HK-2 (cell line): Measurements from ENCODE around the gene UGDH.
A peak's percentile ranks its signal among the peaks of the same experiment; 100 is the strongest.
"Not testable (repeated sequence)": the region's sequence is repeated elsewhere in the genome, so short reads cannot be mapped to it uniquely, and the experiment has no call there.

Source experiments
- DNase-seq: peaks from one replicate; pipeline ENCODE4 v3.0.0-alpha.2; 2018; ENCODE audit not compliant: unreplicated experiment

UGDH gene

GRCh38 chr4:39495446-39496213 is 31.6 kb downstream of the UGDH start:
- no peak for DNase-seq

GRCh38 chr4:39494354-39494753 is 32.9 kb downstream of the UGDH start:
- no peak for DNase-seq

GRCh38 chr4:39490322-39490721 is 36.9 kb downstream of the UGDH start:
- DNase-seq, result no peak

GRCh38 chr4:39486221-39486804 is 40.9 kb downstream of the UGDH start:
- no peak for DNase-seq

GRCh38 chr4:39484582-39485272 is 42.5 kb downstream of the UGDH start:
- no peak for DNase-seq

- DNase-seq, result no peak
Observed at GRCh38 chr4:39480902-39481695, 46.1 kb downstream of the UGDH start.

GRCh38 chr4:39480251-39480650 is 47.0 kb downstream of the UGDH start:
- DNase-seq, result no peak

- no peak for DNase-seq
Observed at GRCh38 chr4:39476187-39476895, 50.9 kb downstream of the UGDH start.

GRCh38 chr4:39472396-39472795 is 54.8 kb downstream of the UGDH start:
- DNase-seq, result no peak

- DNase-seq, result no peak
Observed at GRCh38 chr4:39470402-39470801, 56.8 kb downstream of the UGDH start.

GRCh38 chr4:39469429-39470077 is 57.7 kb downstream of the UGDH start:
- DNase-seq, result peak; percentile 55

GRCh38 chr4:39467464-39467863 is 59.8 kb downstream of the UGDH start:
- DNase-seq, result no peak

GRCh38 chr4:39466747-39467146 is 60.5 kb downstream of the UGDH start:
- DNase-seq, result no peak

GRCh38 chr4:39464886-39465501 is 62.2 kb downstream of the UGDH start:
- DNase-seq, result no peak

GRCh38 chr4:39458505-39459300 is 68.5 kb downstream of the UGDH start, which contains the start of the genes LIAS and RPL9:
TSS of gene LIAS (plus strand) at chr4:39459056. CDS start at chr4:39459118, 62 bp downstream.
TSS of gene RPL9 (minus strand) at chr4:39458922. CDS start at chr4:39458439, 483 bp downstream.
- peak; percentile 96 for DNase-seq

- DNase-seq, result not testable (repeated sequence)
Observed at GRCh38 chr4:39458161-39458504, 69.1 kb downstream of the UGDH start.

GRCh38 chr4:39456946-39457763 is 70.1 kb downstream of the UGDH start:
- no peak for DNase-seq

GRCh38 chr4:39455486-39455885 is 71.8 kb downstream of the UGDH start:
- DNase-seq, result no peak

GRCh38 chr4:39453738-39454137 is 73.5 kb downstream of the UGDH start:
- no peak for DNase-seq
